K562 (cell line): ENCODE data around the gene EXOG. TPM values are rescaled to one million over a fixed set of nuclear protein-coding genes. Genes with fewer than 3 reads are reported as not detected.

ENCODE experiments used
- HMG20B ChIP-seq: fragments of 250-450 bp; sonication (Bioruptor Pico); IDR thresholded peaks from 2 replicates; pipeline ENCODE4 v1.5.0; 2021; ENCODE audit warnings: mild to moderate bottlenecking
- MTF1 ChIP-seq: fragments of 250-450 bp; sonication (Bioruptor Pico); IDR thresholded peaks from 2 replicates; pipeline ENCODE4 v1.9.0; 2021; ENCODE audit warnings: moderate library complexity, mild to moderate bottlenecking, inconsistent platforms, borderline replicate concordance
- NFXL1 ChIP-seq: fragments of 450-650 bp; formaldehyde crosslinking; IDR thresholded peaks from 2 replicates; pipeline ENCODE4 v1.4.0; 2021; ENCODE audit warnings: mild to moderate bottlenecking
- SOX6 ChIP-seq: fragments of 450-650 bp; IDR thresholded peaks from 2 replicates; pipeline ENCODE4 v1.6.1; 2014; ENCODE audit warnings: mild to moderate bottlenecking
- TEAD4 ChIP-seq, 2 experiments: sonication (generic) in 1 of 2; formaldehyde crosslinking in 1 of 2; IDR thresholded peaks; 2 replicates each; pipeline versions ENCODE4 v1.6.1 to v1.8.0; 2012 to 2022; ENCODE audit warnings: borderline replicate concordance in 1 of 2, inconsistent platforms in 1 of 2, low read length in 1 of 2, mild to moderate bottlenecking in 1 of 2, missing genetic modification reagents in 1 of 2
- polyA plus RNA-seq, 8 experiments: library from polyadenylated mRNA; depleted of rRNA in 4 of 8; stranded (reverse) in 5 of 8; unstranded in 3 of 8; fragments of >200 nt; fragmentation: Nextera tagmentation in 2 of 8; fragmentation: Illumina TruSeq in 1 of 8; extraction: Ambion mirVana in 2 of 8; extraction: Trizol in 1 of 8; gene quantifications; 2 replicates each; pipeline versions ENCODE4 v1.2.1 to v1.2.3, GENCODE V29; 2011 to 2014; ENCODE audit warnings: inconsistent platforms in 1 of 8, missing spikeins in 1 of 8
- total RNA-seq, 7 experiments: library from RNA; depleted of rRNA in 6 of 7; stranded (reverse); fragments of >200 nt in 6 of 7; fragmentation: Illumina TruSeq in 2 of 7; extraction: Trizol in 2 of 7; gene quantifications; 2 replicates each; pipeline versions ENCODE4 v1.2.1 to v1.2.3, GENCODE V29; 2011 to 2021; ENCODE audit warnings: low replicate concordance in 1 of 7
- TF ChIP-seq, protein P1 (sequence below), 2 experiments: fragments of 450-650 bp in 1 of 2; sonication (generic) in 1 of 2; formaldehyde crosslinking in 1 of 2; IDR thresholded peaks; 2 replicates each; pipeline versions ENCODE4 v1.7.1 to v1.9.0; 2016 to 2022; ENCODE audit warnings: inconsistent platforms in 1 of 2, mild to moderate bottlenecking in 1 of 2, missing genetic modification reagents in 1 of 2
- TF ChIP-seq, protein P2 (sequence below): fragments of 450-650 bp; conservative IDR thresholded peaks from 2 replicates; pipeline ENCODE4 v1.6.1; 2016; ENCODE audit warnings: missing genetic modification characterization, low read depth, mild to moderate bottlenecking, control low read depth, missing compliant biosample characterization
- TF ChIP-seq, protein P3 (sequence below): fragments of 450-650 bp; IDR thresholded peaks from 2 replicates; pipeline ENCODE4 v1.7.0; 2016; ENCODE audit warnings: borderline replicate concordance

EXOG gene
- total and polyA plus RNA-seq, 9 of the 15 experiments (the other 6 are each of a cell fraction or from before 2014, with no cell fraction given), result 10.8 to 21.7 (median 14.8) TPM

DNA sequence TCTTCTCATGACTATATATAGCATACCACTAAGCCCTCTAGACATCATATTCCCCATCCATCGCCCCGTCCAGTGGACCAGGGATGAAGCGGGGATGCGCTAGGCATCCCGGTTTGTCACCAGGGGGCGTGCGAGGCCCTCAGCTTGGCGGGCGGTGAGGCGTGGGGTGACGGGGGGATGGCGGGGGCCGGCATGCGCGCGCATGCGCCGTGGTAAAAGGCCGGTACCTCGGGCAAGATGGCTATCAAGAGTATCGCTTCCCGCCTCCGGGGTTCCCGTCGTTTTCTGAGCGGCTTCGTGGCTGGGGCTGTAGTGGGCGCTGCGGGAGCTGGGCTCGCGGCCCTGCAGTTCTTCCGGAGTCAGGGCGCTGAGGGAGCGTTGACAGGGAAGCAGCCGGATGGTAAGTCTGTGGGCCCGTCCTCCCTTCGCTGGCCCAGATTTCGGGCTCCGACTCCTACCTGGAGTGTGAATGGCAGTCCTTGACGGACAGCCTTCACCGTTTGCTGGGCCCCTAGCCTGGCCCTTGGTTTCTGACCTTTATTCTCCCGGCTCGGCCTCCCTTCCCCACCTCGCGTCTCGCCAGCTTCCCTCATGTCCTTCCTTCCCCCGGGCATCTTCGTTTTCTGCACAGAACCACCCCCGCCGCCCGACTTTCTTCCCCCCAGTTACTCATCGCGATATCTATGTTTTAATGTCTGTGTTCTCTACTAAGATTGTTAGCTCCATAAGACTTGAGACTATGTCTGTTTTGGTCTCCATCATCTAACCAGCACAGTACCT, at the start of gene EXOG (continued):
- TF ChIP-seq, protein P1, sequence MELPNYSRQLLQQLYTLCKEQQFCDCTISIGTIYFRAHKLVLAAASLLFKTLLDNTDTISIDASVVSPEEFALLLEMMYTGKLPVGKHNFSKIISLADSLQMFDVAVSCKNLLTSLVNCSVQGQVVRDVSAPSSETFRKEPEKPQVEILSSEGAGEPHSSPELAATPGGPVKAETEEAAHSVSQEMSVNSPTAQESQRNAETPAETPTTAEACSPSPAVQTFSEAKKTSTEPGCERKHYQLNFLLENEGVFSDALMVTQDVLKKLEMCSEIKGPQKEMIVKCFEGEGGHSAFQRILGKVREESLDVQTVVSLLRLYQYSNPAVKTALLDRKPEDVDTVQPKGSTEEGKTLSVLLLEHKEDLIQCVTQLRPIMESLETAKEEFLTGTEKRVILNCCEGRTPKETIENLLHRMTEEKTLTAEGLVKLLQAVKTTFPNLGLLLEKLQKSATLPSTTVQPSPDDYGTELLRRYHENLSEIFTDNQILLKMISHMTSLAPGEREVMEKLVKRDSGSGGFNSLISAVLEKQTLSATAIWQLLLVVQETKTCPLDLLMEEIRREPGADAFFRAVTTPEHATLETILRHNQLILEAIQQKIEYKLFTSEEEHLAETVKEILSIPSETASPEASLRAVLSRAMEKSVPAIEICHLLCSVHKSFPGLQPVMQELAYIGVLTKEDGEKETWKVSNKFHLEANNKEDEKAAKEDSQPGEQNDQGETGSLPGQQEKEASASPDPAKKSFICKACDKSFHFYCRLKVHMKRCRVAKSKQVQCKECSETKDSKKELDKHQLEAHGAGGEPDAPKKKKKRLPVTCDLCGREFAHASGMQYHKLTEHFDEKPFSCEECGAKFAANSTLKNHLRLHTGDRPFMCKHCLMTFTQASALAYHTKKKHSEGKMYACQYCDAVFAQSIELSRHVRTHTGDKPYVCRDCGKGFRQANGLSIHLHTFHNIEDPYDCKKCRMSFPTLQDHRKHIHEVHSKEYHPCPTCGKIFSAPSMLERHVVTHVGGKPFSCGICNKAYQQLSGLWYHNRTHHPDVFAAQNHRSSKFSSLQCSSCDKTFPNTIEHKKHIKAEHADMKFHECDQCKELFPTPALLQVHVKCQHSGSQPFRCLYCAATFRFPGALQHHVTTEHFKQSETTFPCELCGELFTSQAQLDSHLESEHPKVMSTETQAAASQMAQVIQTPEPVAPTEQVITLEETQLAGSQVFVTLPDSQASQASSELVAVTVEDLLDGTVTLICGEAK (IDR thresholded peaks at IDR 0.05), result peak; percentile 71
- TF ChIP-seq, protein P1 (CRISPR knock-in tag; IDR thresholded peaks at IDR 0.05), result no peak
- TF ChIP-seq, protein P2, sequence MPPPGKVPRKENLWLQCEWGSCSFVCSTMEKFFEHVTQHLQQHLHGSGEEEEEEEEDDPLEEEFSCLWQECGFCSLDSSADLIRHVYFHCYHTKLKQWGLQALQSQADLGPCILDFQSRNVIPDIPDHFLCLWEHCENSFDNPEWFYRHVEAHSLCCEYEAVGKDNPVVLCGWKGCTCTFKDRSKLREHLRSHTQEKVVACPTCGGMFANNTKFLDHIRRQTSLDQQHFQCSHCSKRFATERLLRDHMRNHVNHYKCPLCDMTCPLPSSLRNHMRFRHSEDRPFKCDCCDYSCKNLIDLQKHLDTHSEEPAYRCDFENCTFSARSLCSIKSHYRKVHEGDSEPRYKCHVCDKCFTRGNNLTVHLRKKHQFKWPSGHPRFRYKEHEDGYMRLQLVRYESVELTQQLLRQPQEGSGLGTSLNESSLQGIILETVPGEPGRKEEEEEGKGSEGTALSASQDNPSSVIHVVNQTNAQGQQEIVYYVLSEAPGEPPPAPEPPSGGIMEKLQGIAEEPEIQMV (tag), result no peak
- TF ChIP-seq SOX6 (0 out of 2 replicates have a peak, but pooled peaks have one; percentile 10), NFXL1 (CRISPR knock-in tag) (no peak), HMG20B (CRISPR knock-in tag) (no peak), MTF1 (CRISPR knock-in tag) (no peak), TEAD4 (IDR thresholded peaks at IDR 0.05; ENCODE audit: low read length) (no peak), TEAD4 (CRISPR knock-in tag; IDR thresholded peaks at IDR 0.05; ENCODE audit: borderline replicate concordance) (no peak)
- TF ChIP-seq, protein P3, sequence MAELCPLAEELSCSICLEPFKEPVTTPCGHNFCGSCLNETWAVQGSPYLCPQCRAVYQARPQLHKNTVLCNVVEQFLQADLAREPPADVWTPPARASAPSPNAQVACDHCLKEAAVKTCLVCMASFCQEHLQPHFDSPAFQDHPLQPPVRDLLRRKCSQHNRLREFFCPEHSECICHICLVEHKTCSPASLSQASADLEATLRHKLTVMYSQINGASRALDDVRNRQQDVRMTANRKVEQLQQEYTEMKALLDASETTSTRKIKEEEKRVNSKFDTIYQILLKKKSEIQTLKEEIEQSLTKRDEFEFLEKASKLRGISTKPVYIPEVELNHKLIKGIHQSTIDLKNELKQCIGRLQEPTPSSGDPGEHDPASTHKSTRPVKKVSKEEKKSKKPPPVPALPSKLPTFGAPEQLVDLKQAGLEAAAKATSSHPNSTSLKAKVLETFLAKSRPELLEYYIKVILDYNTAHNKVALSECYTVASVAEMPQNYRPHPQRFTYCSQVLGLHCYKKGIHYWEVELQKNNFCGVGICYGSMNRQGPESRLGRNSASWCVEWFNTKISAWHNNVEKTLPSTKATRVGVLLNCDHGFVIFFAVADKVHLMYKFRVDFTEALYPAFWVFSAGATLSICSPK, result 0 out of 2 replicates have a peak, but pooled peaks have one; percentile 24
- TF ChIP-seq, all 486 proteins: peak for 159
